ENCODE measurements around the gene USP44. TPM values are rescaled to one million over a fixed set of nuclear protein-coding genes. Genes with fewer than 3 reads are reported as not detected.

Gene USP44
- total and polyA plus RNA-seq, 2 of the 4 experiments (the other 2 are of a cell fraction) = 13.0 to 33.5 TPM

DNA sequence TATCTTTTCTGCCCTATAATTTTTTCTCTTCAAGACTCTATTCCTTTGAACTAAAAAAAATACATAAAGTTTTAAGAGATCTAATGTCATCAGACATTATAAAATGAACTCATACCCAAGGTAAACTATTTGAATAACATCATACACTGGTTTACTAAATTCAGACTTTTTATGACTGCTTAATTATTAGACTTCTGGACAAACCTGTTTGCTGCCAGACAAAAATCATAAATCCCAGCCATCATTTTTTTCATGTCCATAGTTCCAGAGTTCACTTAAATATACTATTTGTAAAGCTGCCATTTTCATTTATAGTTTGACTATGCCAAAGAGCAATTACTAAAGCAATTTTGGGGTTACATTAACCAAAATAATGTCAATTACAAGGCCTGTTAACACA, 34.0 kb downstream of the USP44 start:
- intact Hi-C loops (cut with micrococcal nuclease) = no loop called here
- no peaks in the 10 kb centered on the region for H3K9me1 ChIP-seq (ENCODE audit: insufficient read depth, low read length)
- H3K79me1 ChIP-seq (ENCODE audit: low read depth in 1 of 2, low read length in 2 of 2) = peaks cover 0 to 5% of the 10 kb centered on the region in 2 experiments; a peak in 1 of 4 replicates
- H3K18ac ChIP-seq (ENCODE audit: low read depth, low read length) = no peak overlapping the region
- no peak overlapping the region for H3K56ac ChIP-seq (ENCODE audit: extremely low read depth, insufficient read depth, low read length)
- no peak overlapping the region for H4K8ac ChIP-seq (ENCODE audit: low read depth in 2 of 2, low read length in 2 of 2)
- no peak overlapping the region for H4K91ac ChIP-seq (ENCODE audit: insufficient read depth, low read depth, low read length)
- no peaks in the 10 kb centered on the region for H3K4me1 ChIP-seq (ENCODE audit: control insufficient read depth, insufficient read depth, low read length)
- no peak overlapping the region for H2AK9ac ChIP-seq (replicated peaks; ENCODE audit: low read depth, low read length, poor library complexity)
- H3K9me3 ChIP-seq (ENCODE audit: control insufficient read depth, insufficient read depth, low read length) = no peaks in the 10 kb centered on the region
- no peak overlapping the region for H2BK15ac ChIP-seq (ENCODE audit: low read depth, low read length)
- H2AFZ ChIP-seq (replicated peaks; ENCODE audit: low read length, poor library complexity) = no peak overlapping the region
- H2AK5ac ChIP-seq (ENCODE audit: low read depth, low read length) = no peak overlapping the region
- H4K20me1 ChIP-seq (ENCODE audit: insufficient read depth, low read length) = no peaks in the 10 kb centered on the region
- POLR2A ChIA-PET (ENCODE audit: unreplicated experiment) = no interaction called here
- no peak overlapping the region for H2BK5ac ChIP-seq (ENCODE audit: low read depth, low read length, poor library complexity, severe bottlenecking)
- CTCF ChIA-PET = interaction anchor here (0.8 kb wide), 1 partner anchor 17 kb away, joined by 3 read pairs; no protein-coding TSS in a partner anchor
- no TSS peak for BruUV-seq (replicated peaks)
- H3K27ac ChIP-seq (ENCODE audit: insufficient read depth, low read length) = no peak overlapping the region
- no peak overlapping the region for H3K23ac ChIP-seq (ENCODE audit: low read depth, low read length)
- H3K9ac ChIP-seq (ENCODE audit: low read depth, low read length) = no peak overlapping the region
- H4K5ac ChIP-seq (ENCODE audit: low read depth, low read length) = no peak overlapping the region
- H3K4me2 ChIP-seq (ENCODE audit: low read depth, low read length) = no peak overlapping the region
- dilution Hi-C loops (cut with HindIII; ENCODE audit: low sequenced_read_pairs, unreplicated experiment) = no loop called here
- H3K14ac ChIP-seq (replicated peaks; ENCODE audit: low read depth, low read length) = no peak overlapping the region
- ATAC-seq (ENCODE audit: low read depth) (no peak), DNase-seq (no peak)
- peaks cover 39% of the 10 kb centered on the region for H3K36me3 ChIP-seq (ENCODE audit: control insufficient read depth, insufficient read depth, low read length)
- no peak overlapping the region for H3K4ac ChIP-seq (ENCODE audit: low read depth, low read length)
- H3K4me3 ChIP-seq (ENCODE audit: insufficient read depth, low read depth, low read length) = no peak overlapping the region
- TF ChIP-seq CHD1 (IDR thresholded peaks at IDR 0.05; ENCODE audit: low read depth, low read length) (no peak), RFX5 (IDR thresholded peaks at IDR 0.05; ENCODE audit: low read depth, low read length) (no peak), RAD21 (IDR thresholded peaks at IDR 0.05; ENCODE audit: low read length) (no peak), FOS (IDR thresholded peaks at IDR 0.05; ENCODE audit: low read depth, low read length) (no peak), POLR2A (IDR thresholded peaks at IDR 0.05; ENCODE audit: low read depth, low read length) (no peak), MXI1 (IDR thresholded peaks at IDR 0.05; ENCODE audit: borderline replicate concordance, low read depth, low read length) (no peak), MAFK (IDR thresholded peaks at IDR 0.05; ENCODE audit: low read depth, low read length) (no peak), MAZ (IDR thresholded peaks at IDR 0.05; ENCODE audit: borderline replicate concordance, low read depth, low read length) (no peak), CEBPB (IDR thresholded peaks at IDR 0.05; ENCODE audit: low read depth, low read length) (no peak), CTCF (conservative IDR thresholded peaks at IDR 0.05; ENCODE audit: low read depth, low read length) (no peak), SMC3 (IDR thresholded peaks at IDR 0.05; ENCODE audit: low read depth, low read length) (no peak), ELK1 (IDR thresholded peaks at IDR 0.05; ENCODE audit: borderline replicate concordance, low read depth, low read length) (no peak), RCOR1 (IDR thresholded peaks at IDR 0.05; ENCODE audit: insufficient replicate concordance, low read length) (no peak), BHLHE40 (IDR thresholded peaks at IDR 0.05; ENCODE audit: low read depth, low read length) (no peak), NFE2L2 (IDR thresholded peaks at IDR 0.05; ENCODE audit: low read depth, low read length) (no peak)
- TF ChIP-seq, protein P1, sequence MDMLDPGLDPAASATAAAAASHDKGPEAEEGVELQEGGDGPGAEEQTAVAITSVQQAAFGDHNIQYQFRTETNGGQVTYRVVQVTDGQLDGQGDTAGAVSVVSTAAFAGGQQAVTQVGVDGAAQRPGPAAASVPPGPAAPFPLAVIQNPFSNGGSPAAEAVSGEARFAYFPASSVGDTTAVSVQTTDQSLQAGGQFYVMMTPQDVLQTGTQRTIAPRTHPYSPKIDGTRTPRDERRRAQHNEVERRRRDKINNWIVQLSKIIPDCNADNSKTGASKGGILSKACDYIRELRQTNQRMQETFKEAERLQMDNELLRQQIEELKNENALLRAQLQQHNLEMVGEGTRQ (IDR thresholded peaks at IDR 0.05; ENCODE audit: low read depth, low read length) = no peak
- in situ Hi-C loops (cut with MboI; ENCODE audit: low sequenced_read_pairs) = no loop called here
- no peak overlapping the region for H2BK120ac ChIP-seq (ENCODE audit: low read depth, low read length)
- no peaks in the 10 kb centered on the region for H3K27me3 ChIP-seq (ENCODE audit: control insufficient read depth, insufficient read depth, low read length)
- H2BK20ac ChIP-seq (ENCODE audit: low read depth, low read length) = no peak overlapping the region

Data from IMR-90 (cell line).